ENCODE data around the gene COL18A1. TPM values are rescaled to one million over a fixed set of nuclear protein-coding genes. Genes with fewer than 3 reads are reported as not detected.

COL18A1 gene
- polyA plus RNA-seq, 2 of the 4 experiments (the other 2 are of a cell fraction) = 17.3 to 88.4 TPM

DNA sequence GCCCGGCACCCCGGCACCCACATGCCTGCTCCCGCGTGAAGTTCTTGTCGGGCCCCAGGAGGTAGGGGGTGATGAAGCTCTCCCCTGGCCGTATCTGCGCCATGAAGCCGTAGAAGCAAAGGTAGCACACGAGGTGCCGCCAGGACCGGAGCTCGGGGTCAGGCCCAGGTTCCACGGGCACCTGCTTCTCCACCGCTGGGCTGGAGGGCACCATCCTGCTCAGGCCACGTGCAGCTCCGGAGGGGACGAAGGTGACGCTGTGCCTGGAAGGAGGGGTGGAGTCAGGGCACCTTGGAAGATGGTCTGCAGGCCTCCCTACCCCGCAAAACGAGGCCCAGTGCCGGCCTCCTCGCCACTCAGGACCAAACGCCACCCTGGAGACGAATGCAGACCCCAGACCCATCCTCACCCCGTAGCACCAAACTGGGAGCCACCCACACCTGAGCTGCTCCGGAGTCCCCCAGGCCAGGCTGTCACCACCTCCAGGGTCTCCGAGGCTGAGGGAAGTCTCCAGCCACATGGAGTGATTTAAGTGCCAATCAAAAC lies 132.9 kb downstream of the COL18A1 start:
- ATAC-seq = no peak
- no peak for DNase-seq (ENCODE audit: low read depth in 1 of 2, low spot score in 1 of 2)
- Histone ChIP-seq H3K4me1 (peaks cover 8% of the 10 kb centered on the region; the same call in 2 of the 3 replicates), H3K9me3 (no peaks in the 10 kb centered on the region), H3K27ac (no peak overlapping the region), H3K4me2 (no peak overlapping the region), H3K4me3 (no peak overlapping the region)
- 86% methylated on average over 19 of the region's 27 CpGs for WGBS (ENCODE audit: missing lambda C conversion rate)
- ChIA-PET CTCF (interaction anchor here (0.6 kb wide), 1 partner anchor 297 kb away, joined by 3 read pairs; no protein-coding TSS in a partner anchor), POLR2A (no interaction called here)
- no peak for FAIRE-seq
- no peak for TF ChIP-seq FOSL2 (IDR thresholded peaks at IDR 0.05)
- TF ChIP-seq FOSL2 (CRISPR knock-in tag; IDR thresholded peaks at IDR 0.05) = no peak
- no peak for TF ChIP-seq POLR2A (IDR thresholded peaks at IDR 0.05; ENCODE audit: low read length)
- TF ChIP-seq RFX5 (IDR thresholded peaks at IDR 0.05) = no peak
- TF ChIP-seq CBX2 (IDR thresholded peaks at IDR 0.05; ENCODE audit: borderline replicate concordance, low read depth) = no peak
- no peak for TF ChIP-seq HMGXB4 (CRISPR knock-in tag; IDR thresholded peaks at IDR 0.05; ENCODE audit: borderline replicate concordance)
- TF ChIP-seq GATA3 (IDR thresholded peaks at IDR 0.05; ENCODE audit: borderline replicate concordance) = no peak
- no peak for TF ChIP-seq ZFP36 (IDR thresholded peaks at IDR 0.05; ENCODE audit: borderline replicate concordance, partially characterized antibody)
- TF ChIP-seq HOXA7 (CRISPR knock-in tag; IDR thresholded peaks at IDR 0.05) = no peak
- TF ChIP-seq NPAS2 (CRISPR knock-in tag; IDR thresholded peaks at IDR 0.05; ENCODE audit: borderline replicate concordance) = no peak
- TF ChIP-seq RAD21 (conservative IDR thresholded peaks at IDR 0.05 in 1 of 2, IDR thresholded peaks at IDR 0.05 in 1 of 2) = no peak

DNA sequence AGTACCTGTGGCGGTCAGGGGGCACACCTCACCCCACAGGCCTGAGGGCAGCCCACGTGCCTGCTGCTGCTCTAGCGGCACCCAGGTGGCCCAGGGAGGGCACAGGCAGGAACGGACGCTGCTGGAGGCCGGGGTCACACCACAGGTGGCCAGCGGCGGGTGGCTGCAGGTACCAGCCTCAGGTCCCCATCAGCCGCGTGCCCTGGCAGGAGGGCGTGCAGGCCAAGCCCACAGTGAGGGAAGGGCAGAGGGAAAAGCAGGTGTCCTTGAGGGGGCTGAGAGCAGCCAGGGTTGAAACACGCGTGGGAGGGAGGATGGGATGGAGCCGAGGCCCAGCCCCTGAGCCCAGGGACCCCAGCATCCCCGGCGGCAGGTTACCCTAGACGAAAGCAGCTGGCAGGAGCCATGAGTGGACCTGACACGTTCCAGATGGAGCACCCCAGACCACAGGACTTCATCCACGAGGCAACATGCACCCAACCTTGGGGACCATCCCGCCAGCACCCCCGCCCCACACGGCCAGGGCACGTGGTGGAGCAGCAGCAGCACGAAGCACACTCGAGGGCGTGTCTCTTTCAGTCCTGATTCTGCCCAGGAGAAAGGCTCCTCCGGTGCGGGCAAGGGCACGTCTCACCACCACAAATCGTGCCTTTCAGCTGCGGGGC lies 133.5 kb downstream of the COL18A1 start:
- ATAC-seq (no peak), FAIRE-seq (no peak), DNase-seq (ENCODE audit: low read depth in 1 of 2, low spot score in 1 of 2) (no peak)
- 95% methylated on average over 15 of the region's 31 CpGs for WGBS (ENCODE audit: missing lambda C conversion rate)
- TF ChIP-seq, protein P1, sequence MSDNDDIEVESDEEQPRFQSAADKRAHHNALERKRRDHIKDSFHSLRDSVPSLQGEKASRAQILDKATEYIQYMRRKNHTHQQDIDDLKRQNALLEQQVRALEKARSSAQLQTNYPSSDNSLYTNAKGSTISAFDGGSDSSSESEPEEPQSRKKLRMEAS (IDR thresholded peaks at IDR 0.05) = no peak
- TF ChIP-seq EHF (CRISPR knock-in tag; IDR thresholded peaks at IDR 0.05) = no peak
- no peak for TF ChIP-seq CEBPB (IDR thresholded peaks at IDR 0.05)
- TF ChIP-seq HES2 (IDR thresholded peaks at IDR 0.05) = no peak
- H3K27ac ChIP-seq = no peak overlapping the region
- no peak overlapping the region for H3K4me2 ChIP-seq
- CTCF ChIA-PET = no interaction called here
- H3K4me3 ChIP-seq = no peak overlapping the region
- POLR2A ChIA-PET = no interaction called here
- no peaks in the 10 kb centered on the region for H3K9me3 ChIP-seq
- peaks cover 11% of the 10 kb centered on the region; the same call in 2 of the 3 replicates for H3K4me1 ChIP-seq

- no peak for ATAC-seq
- no peak for TF ChIP-seq RARB (CRISPR knock-in tag; IDR thresholded peaks at IDR 0.05)
- no peak for TF ChIP-seq ATOH8 (CRISPR knock-in tag; IDR thresholded peaks at IDR 0.05; ENCODE audit: low read depth)
- TF ChIP-seq ZSCAN20 (CRISPR knock-in tag; IDR thresholded peaks at IDR 0.05) = no peak
- no peak for TF ChIP-seq NR3C1 (IDR thresholded peaks at IDR 0.05)
- no peak for TF ChIP-seq RFX5 (IDR thresholded peaks at IDR 0.05)
- ChIA-PET POLR2A (no interaction called here), CTCF (interaction anchor here (1.2 kb wide), 1 partner anchor 58 kb away, joined by 4 read pairs; no protein-coding TSS in a partner anchor)
- no peak for FAIRE-seq
- Histone ChIP-seq H3K4me1 (peaks cover 11% of the 10 kb centered on the region; the same call in 2 of the 3 replicates), H3K9me3 (no peaks in the 10 kb centered on the region), H3K4me3 (no peak overlapping the region), H3K27ac (no peak overlapping the region), H3K4me2 (no peak overlapping the region)
- WGBS (ENCODE audit: missing lambda C conversion rate) = 93% methylated on average over 5 of the region's 17 CpGs
- no peak for DNase-seq (ENCODE audit: low read depth in 1 of 2, low spot score in 1 of 2)
Observed at GRCh38 chr21:45539046-45539795, 134.3 kb downstream of the COL18A1 start.

All from A549 (cell line).